HepG2 (cell line): ENCODE data around the gene RGP1. TPM values are rescaled to one million over a fixed set of nuclear protein-coding genes. Genes with fewer than 3 reads are reported as not detected.
A peak's percentile ranks its signal among the peaks of the same experiment; 100 is the strongest.

ENCODE experiments used
- ATAC-seq: fragments of 200-7000 bp; cut with Tn5 transposase; 3 replicates; pipeline ENCODE4 v1.9.1; 2020; ENCODE audit warnings: mild to moderate bottlenecking, moderate library complexity
- BruUV-seq: library from RNA; stranded (reverse); fragments of 400-500 nt; replicated peaks from 2 replicates; lab custom pipeline; 2021; lab: Mats Ljungman, UMichigan
- CTCF ChIA-PET: fragments of 300-600 bp; formaldehyde crosslinking; extraction: SDS; loops from one replicate; lab custom pipeline; 2021; ENCODE audit warnings: low total read pairs, inconsistent platforms, low intra/inter-chr PET ratio; lab: Yijun Ruan, JAX
- POLR2A ChIA-PET: fragments of 350-600 bp; sonication (Branson Sonifier 250); formaldehyde crosslinking; loops from one replicate; lab custom pipeline; 2020; ENCODE audit warnings: antibody characterized with exemption, inconsistent platforms; lab: Yijun Ruan, JAX
- DNase-seq: peaks from one replicate; pipeline ENCODE4 v3.0.0-alpha.2; 2015; ENCODE audit warnings: low spot score
- FAIRE-seq: peaks from 3 replicates; lab custom pipeline; 2011; peaks lifted over from hg19 to GRCh38; lab: Jason Lieb, UNC
- H2AFZ ChIP-seq: one replicate; pipeline ENCODE4 v1.6.1; 2011; ENCODE audit warnings: low read length, inconsistent platforms
- H3K27ac ChIP-seq: fragments of 300-600 bp; 3 replicates; pipeline ENCODE4 v1.8.0; 2011; ENCODE audit warnings: mixed run types, mild to moderate bottlenecking, mixed read lengths, low read length, inconsistent platforms; ENCODE audit not compliant: insufficient read depth; ENCODE audit errors: extremely low read length
- H3K27me3 ChIP-seq, 2 experiments: fragments of 200-600 bp in 1 of 2; 2 replicates in 1 of 2; 3 replicates in 1 of 2; pipeline versions ENCODE4 v1.6.0 to v1.8.0; 2011; ENCODE audit warnings: low read length in 2 of 2, mild to moderate bottlenecking in 2 of 2, moderate library complexity in 2 of 2, inconsistent platforms in 1 of 2; ENCODE audit not compliant: insufficient read depth in 2 of 2, control insufficient read depth in 1 of 2
- H3K36me3 ChIP-seq, 2 experiments: fragments of 200-600 bp in 1 of 2; replicated peaks in 1 of 2; 2 replicates in 1 of 2; 3 replicates in 1 of 2; pipeline versions ENCODE4 v1.5.1 to v1.8.0; 2011; ENCODE audit warnings: low read length in 2 of 2, inconsistent platforms in 1 of 2; ENCODE audit not compliant: insufficient read depth in 2 of 2, control insufficient read depth in 1 of 2
- H3K4me1 ChIP-seq: 2 replicates; pipeline ENCODE4 v1.5.1; 2012; ENCODE audit warnings: low read length, inconsistent platforms; ENCODE audit not compliant: insufficient read depth
- H3K4me2 ChIP-seq: 2 replicates; pipeline ENCODE4 v1.6.0; 2011; ENCODE audit warnings: low read depth, low read length, inconsistent platforms
- H3K4me3 ChIP-seq, 3 experiments: fragments of 200-600 bp in 1 of 3; sonication (generic), shearing (Covaris generic) in 1 of 3; replicated peaks in 1 of 3; 2 replicates each; pipeline ENCODE4 v1.5.1; 2011 to 2016; ENCODE audit warnings: low read length in 3 of 3, inconsistent platforms in 2 of 3, low read depth in 2 of 3, mild to moderate bottlenecking in 2 of 3, control low read depth in 1 of 3, mixed read lengths in 1 of 3; ENCODE audit not compliant: insufficient read depth in 1 of 3
- H3K79me2 ChIP-seq: one replicate; pipeline ENCODE4 v1.6.1; 2011; ENCODE audit warnings: low read length, inconsistent platforms; ENCODE audit not compliant: insufficient read depth
- H3K9ac ChIP-seq: 2 replicates; pipeline ENCODE4 v1.6.0; 2011; ENCODE audit warnings: mild to moderate bottlenecking, low read depth, low read length, inconsistent platforms; ENCODE audit not compliant: insufficient read depth
- H3K9me3 ChIP-seq: 2 replicates; pipeline ENCODE4 v1.5.1; 2012; ENCODE audit warnings: mild to moderate bottlenecking, low read length
- H4K20me1 ChIP-seq: 2 replicates; pipeline ENCODE4 v1.6.0; 2011; ENCODE audit warnings: inconsistent platforms, mild to moderate bottlenecking, low read length, moderate library complexity; ENCODE audit not compliant: insufficient read depth
- AHDC1 ChIP-seq: sonication (generic); formaldehyde crosslinking; IDR thresholded peaks from 2 replicates; pipeline ENCODE4 v1.5.1; 2020; ENCODE audit warnings: mild to moderate bottlenecking, missing genetic modification reagents, borderline replicate concordance
- CERS6 ChIP-seq: sonication (generic); formaldehyde crosslinking; IDR thresholded peaks from 2 replicates; pipeline ENCODE4 v1.5.0; 2020; ENCODE audit warnings: missing genetic modification reagents
- HOXA9 ChIP-seq: sonication (generic); formaldehyde crosslinking; IDR thresholded peaks from 2 replicates; pipeline ENCODE4 v1.8.1; 2022; ENCODE audit warnings: missing genetic modification reagents, mild to moderate bottlenecking, moderate library complexity, borderline replicate concordance
- MAFK ChIP-seq, 2 experiments: IDR thresholded peaks in 1 of 2; conservative IDR thresholded peaks in 1 of 2; 2 replicates each; pipeline ENCODE4 v1.6.1; 2011; ENCODE audit warnings: improper control_type of control experiment in 2 of 2, low read length in 2 of 2
- PRMT3 ChIP-seq: sonication (generic); formaldehyde crosslinking; IDR thresholded peaks from 2 replicates; pipeline ENCODE4 v1.8.1; 2022; ENCODE audit warnings: low read depth, mild to moderate bottlenecking, moderate library complexity, missing genetic modification reagents, borderline replicate concordance
- RFX5 ChIP-seq: IDR thresholded peaks from 2 replicates; pipeline ENCODE4 v1.6.1; 2011; ENCODE audit warnings: low read depth, low read length, improper control_type of control experiment
- SP2 ChIP-seq: sonication (generic); formaldehyde crosslinking; IDR thresholded peaks from 2 replicates; pipeline ENCODE4 v1.5.1; 2020; ENCODE audit warnings: mild to moderate bottlenecking, missing genetic modification reagents
- TFAP4 ChIP-seq: sonication (generic); IDR thresholded peaks from 2 replicates; pipeline ENCODE4 v1.6.1; 2016; ENCODE audit warnings: low read depth, borderline replicate concordance
- ZC3H13 ChIP-seq: sonication (generic); formaldehyde crosslinking; IDR thresholded peaks from 2 replicates; pipeline ENCODE4 v1.8.1; 2023; ENCODE audit warnings: mild to moderate bottlenecking, missing genetic modification reagents, moderate library complexity
- ZNF101 ChIP-seq: sonication (generic); formaldehyde crosslinking; IDR thresholded peaks from 2 replicates; pipeline ENCODE4 v1.4.0; 2020; ENCODE audit warnings: mild to moderate bottlenecking, low read depth, missing genetic modification reagents, borderline replicate concordance
- ZNF24 ChIP-seq: fragments of 450-650 bp; IDR thresholded peaks from 2 replicates; pipeline ENCODE4 v1.6.1; 2017; ENCODE audit warnings: antibody characterized with exemption, mild to moderate bottlenecking
- ZNF737 ChIP-seq: sonication (generic); formaldehyde crosslinking; IDR thresholded peaks from 2 replicates; pipeline ENCODE4 v1.5.0; 2020; ENCODE audit warnings: missing genetic modification reagents, mild to moderate bottlenecking, borderline replicate concordance
- WGBS: methylation state at CpG from one replicate; pipeline ENCODE4 v1.1.6; 2017; ENCODE audit warnings: low lambda C conversion rate; 5-methylcytosine and 5-hydroxymethylcytosine counted together
- in situ Hi-C: cut with HindIII; loops from 2 replicates; pipeline ENCODE4 v1.10.0; 2017; ENCODE audit warnings: low pct_unique_long_range_greater_than_20kb; ENCODE audit not compliant: extremely low pct_ligation_motif_present
- intact Hi-C: fragments of 100-400 bp; cut with micrococcal nuclease; formaldehyde crosslinking; loops from one replicate; pipeline ENCODE4 v1.10.0; 2022; ENCODE audit not compliant: unreplicated experiment
- polyA plus RNA-seq, 8 experiments: library from polyadenylated mRNA; depleted of rRNA in 3 of 8; stranded (reverse) in 7 of 8; unstranded in 1 of 8; fragments of >200 nt; fragmentation: Illumina TruSeq in 4 of 8; extraction: Trizol in 4 of 8; gene quantifications; 2 replicates each; pipeline versions ENCODE4 v1.2.1 to v1.2.3, GENCODE V29; 2011 to 2016; ENCODE audit warnings: low read depth in 4 of 8, missing spikeins in 1 of 8, mixed read lengths in 1 of 8; ENCODE audit not compliant: insufficient read depth in 1 of 8
- total RNA-seq, 5 experiments: library from RNA; depleted of rRNA; stranded (reverse); fragments of >200 nt; fragmentation: Illumina TruSeq; extraction: Trizol; gene quantifications; 2 replicates each; pipeline ENCODE4 v1.2.3, GENCODE V29; 2016; ENCODE audit warnings: low read depth in 1 of 5

RGP1 gene
- total and polyA plus RNA-seq, 2 of the 13 experiments (the other 11 are each of a cell fraction or from before 2014, with no cell fraction given) = 12.7 to 21.0 TPM

- peak; percentile 24; the same call in 1 of the 2 replicates for TF ChIP-seq TFAP4
- TF ChIP-seq HOXA9 (CRISPR knock-in tag) = no peak
Observed at GRCh38 chr9:35748858-35749514, at the start of gene RGP1, which contains the start of gene GBA2 (continued).

GRCh38 chr9:35700031-35700430, 49.1 kb upstream of the RGP1 start:
- DNase-seq (no peak), ATAC-seq (no peak), FAIRE-seq (no peak)
- no TSS peak for BruUV-seq
- Histone ChIP-seq H2AFZ (no peak overlapping the region), H3K9ac (no peak overlapping the region), H3K4me3 (no peak overlapping the region), H3K4me2 (no peak overlapping the region), H4K20me1 (no peaks in the 10 kb centered on the region), H3K27me3 (no peaks in the 10 kb centered on the region), H3K4me1 (peaks cover 14% of the 10 kb centered on the region), H3K36me3 (peaks cover 46 to 81% of the 10 kb centered on the region in 2 experiments), H3K9me3 (no peaks in the 10 kb centered on the region), H3K27ac (no peak overlapping the region), H3K79me2 (no peaks in the 10 kb centered on the region)
- ChIA-PET POLR2A (no interaction called here), CTCF (no interaction called here)
- 97% methylated on average over 8 of the region's 11 CpGs for WGBS
- intact Hi-C loops (no loop called here), in situ Hi-C loops (no loop called here)
- no peak for TF ChIP-seq ZNF101 (CRISPR knock-in tag)
- no peak for TF ChIP-seq ZC3H13 (CRISPR knock-in tag)
- no peak for TF ChIP-seq PRMT3
- TF ChIP-seq AHDC1 (CRISPR knock-in tag) = no peak
- TF ChIP-seq CERS6 (CRISPR knock-in tag) = no peak
- TF ChIP-seq MAFK (conservative IDR thresholded peaks at IDR 0.05 in 1 of 2, IDR thresholded peaks at IDR 0.05 in 1 of 2; ENCODE audit: low read length in 2 of 2) = no peak
- TF ChIP-seq SP2 (CRISPR knock-in tag) = no peak
- no peak for TF ChIP-seq ZNF737 (CRISPR knock-in tag)
- no peak for TF ChIP-seq RFX5
- TF ChIP-seq ZNF24 = no peak
